Globus pallidus (tissue), 1 donor: ENCODE results near the gene KRT38.
"Not testable (repeated sequence)": the region's sequence is repeated elsewhere in the genome, so short reads cannot be mapped to it uniquely, and the experiment has no call there.

Source experiments
- DNase-seq: peaks from one replicate; pipeline ENCODE4 v3.0.0-alpha.2; 2015; ENCODE audit warnings: low spot score

KRT38 gene

DNA sequence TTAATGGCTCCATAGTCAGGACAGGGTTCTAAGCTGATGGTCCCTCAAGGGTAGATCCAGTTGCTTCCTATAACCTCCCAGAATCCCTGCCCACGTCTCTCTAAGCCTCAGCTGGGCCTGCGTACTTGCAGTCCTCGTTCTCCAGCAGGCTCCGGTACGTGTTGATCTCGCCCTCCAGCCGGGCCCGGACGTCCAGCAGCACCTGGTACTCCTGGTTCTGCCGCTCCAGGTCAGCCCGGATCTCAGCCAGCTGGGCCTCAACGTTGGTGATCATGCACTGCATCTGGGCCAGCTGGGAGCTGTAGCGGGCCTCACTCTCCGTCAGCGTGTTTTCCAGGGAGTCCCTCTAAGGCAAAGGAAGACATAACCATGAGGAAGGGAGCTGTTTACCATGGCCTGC, 21.9 kb upstream of the KRT38 start:
- no peak for DNase-seq

DNA sequence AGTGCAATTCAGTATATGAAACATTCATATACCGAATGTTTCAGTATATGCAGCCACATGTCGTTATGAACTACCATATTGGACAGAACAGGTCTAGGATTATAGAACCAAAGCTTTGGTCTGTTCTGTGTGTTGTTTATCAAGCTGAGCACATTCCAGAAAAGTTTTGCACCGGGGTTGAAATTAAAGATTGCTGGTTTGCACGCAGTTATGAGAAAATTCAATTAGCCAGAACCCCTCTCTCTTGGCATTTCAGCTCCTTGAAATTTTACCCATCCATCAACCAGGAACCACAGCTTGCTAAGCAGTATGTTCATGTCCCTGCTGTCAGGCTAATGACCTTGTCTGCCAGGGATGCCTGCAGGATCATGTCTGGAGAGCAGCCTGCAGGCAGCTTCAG, 16.9 kb upstream of the KRT38 start:
- no peak for DNase-seq

DNA sequence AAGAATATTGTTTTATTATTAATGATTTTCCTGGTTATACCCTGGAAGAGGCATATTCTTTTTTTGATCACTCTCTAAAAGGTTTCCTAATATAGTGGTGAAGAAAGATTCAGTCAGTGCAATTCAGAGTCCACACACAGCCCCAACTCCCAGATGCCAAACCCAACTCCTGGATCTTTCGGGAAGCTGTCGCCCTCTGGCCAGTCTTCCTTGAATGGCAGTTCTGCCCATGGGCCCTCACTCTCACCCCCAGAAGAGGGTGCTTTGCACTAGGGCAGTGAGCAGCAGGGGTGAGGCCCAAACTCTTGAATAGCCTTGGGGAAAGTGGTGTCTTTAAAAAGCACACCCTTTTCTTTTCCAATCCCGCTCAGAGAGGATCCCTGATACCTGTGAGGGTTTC, 15.4 kb upstream of the KRT38 start:
- no peak for DNase-seq

DNA sequence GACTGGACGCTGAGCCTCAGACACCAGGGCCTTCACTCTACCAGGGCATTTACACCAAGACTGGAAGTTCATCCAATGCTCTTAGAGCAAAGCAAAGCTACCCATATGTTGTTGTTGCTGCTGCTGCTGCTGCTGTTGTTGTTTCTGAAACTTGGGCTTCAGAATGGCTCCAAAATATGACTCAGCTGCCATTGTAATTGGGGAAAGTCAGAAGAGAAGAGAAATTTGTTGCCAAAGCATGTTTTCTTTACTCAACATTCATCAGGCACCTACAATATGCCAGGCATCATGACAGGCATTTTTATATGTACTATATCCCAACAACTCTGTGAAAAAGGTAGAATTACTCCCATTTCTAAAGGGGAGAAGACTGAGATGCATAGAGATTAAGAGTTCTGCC, 14.5 kb upstream of the KRT38 start:
- no peak for DNase-seq

DNA sequence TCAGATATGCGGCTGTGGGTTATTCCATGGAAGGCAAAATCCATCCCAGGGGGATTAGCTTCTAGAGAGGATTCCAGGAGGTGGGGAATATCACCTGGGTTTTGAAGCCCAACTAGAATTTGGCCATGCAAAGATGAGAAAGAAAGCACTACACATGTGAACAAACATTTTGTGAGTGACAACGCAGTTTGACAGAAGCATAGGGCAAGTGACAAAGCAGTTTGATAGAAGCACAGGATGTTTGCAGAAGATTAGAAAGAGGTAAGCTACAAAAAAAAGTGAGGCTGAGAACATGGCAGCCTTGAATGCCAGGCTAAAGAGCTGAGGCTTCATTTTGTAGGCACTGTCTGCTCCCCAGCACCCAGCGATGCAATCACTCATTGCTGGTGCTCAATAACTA, 12.3 kb upstream of the KRT38 start:
- DNase-seq = no peak

DNA sequence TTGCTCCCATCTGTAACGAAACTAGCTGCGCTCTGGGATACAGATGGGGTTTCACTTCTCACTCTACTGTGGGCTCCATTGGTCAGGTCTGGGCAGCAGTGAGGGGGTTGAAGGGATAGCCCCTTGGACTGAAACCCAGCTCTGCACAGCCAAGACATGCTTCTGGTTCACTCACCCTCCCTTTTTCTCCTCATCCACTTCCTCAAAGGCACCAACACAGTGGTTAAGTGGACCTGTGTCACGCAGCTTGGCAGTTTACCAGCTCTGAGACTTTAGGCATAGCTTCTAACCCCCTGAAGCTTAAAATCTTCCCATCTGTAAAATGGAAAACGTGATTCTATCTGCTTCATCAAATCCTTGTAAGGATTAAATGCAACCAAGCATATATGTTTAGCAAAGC, 11.5 kb upstream of the KRT38 start:
- DNase-seq = no peak

DNA sequence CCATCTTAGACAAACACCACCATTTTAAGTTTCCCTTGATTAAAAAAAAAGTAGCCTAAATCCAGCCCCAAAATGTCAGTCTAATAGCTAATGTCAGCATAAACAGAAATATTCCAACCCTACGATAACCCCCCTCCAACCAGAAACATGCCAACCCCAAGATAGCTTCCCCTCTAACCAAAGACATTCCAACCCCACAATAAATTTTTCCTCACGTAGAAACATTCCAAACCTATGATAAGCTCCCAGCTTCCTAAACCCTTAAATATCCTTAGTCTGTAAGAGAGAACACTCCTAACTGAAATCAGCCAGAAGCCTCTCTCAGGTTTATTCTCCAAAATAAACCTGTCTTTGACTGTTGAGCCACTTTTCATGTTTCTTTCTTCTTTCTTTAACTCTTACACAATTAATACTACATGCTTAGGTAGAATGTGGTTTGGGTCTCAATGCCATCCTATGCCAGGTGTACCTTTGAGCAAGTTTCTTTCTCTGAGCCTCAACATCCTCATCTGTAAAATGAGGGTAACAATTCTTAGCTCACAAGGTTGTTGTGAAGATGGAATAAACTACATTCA, 10.5 kb upstream of the KRT38 start:
- no peak for DNase-seq

DNA sequence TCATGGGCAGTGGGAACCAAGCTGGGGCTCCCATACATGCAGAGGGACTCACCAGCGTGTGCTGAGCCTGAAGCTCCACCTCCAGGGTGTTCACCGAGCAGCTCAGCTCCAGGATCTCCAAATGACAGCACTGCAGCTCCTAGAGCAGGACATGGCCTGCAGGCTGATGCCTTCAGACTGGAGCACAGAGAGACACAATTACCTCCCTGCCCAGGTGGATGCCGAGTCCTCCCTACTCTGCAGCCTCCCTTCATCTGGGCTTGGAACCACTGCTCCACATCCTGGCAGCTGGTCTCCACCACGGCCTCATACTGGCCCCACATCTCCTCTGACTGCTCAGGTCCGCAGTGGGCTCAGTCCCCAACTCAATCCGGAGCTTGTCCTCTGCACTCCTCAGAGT, 8.2 kb upstream of the KRT38 start:
- DNase-seq = no peak

DNA sequence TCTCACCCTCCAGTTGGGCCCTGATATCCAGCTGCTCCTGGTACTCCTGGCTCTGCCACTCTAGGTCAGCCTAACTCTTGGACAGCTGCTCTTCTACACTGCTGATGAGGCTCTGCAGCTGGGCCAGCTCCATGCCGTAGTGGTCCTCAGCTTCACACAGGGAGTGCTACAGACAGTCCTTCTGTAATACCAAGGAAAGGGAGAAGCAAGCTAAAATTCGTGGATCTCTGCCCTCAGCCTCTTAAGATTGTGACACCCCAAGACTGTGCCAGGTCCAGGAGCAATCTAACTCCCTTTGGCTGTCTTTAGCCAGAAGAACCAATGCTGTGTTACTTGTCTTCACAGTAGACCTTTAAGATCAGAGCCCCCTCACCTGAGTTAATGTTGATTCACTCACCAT, 7.7 kb upstream of the KRT38 start:
- DNase-seq = no peak

DNA sequence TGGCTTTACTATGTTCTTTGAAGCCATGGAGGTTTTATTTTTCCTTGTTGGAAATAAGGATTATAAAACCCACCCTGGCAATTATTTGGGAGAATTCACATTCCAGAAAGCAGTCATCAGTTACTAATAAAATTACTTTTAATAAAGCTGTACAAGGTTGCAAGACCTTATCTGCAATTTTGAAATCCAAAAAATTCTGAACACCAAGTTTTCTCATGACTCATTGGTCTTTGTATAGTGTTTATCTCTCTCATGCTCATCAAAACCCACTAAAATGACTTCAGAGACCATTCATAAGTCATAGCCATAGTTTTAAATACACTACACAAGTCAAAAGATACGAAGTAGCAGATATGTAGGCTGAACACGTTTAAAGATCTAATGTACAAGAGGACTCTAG, 6.0 kb upstream of the KRT38 start:
- no peak for DNase-seq

DNA sequence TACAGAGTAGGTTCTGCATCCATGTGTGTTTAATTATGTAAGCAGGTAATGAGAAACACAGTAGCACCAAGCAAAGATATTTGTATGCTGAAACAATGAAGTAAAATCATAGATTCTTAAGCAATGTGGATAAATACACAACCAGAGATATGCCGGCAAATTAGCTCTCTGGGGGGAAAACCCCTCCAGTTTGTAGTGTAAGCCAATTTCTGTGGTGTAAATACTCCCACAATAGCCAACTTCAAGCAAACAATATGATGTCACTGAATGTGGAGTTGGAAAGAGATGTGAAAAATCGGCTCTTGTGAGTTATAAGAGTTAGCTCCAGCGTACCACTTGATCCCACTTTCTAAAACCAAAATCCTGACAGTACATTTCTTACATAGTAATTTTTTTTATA, 3.9 kb upstream of the KRT38 start:
- no peak for DNase-seq

DNA sequence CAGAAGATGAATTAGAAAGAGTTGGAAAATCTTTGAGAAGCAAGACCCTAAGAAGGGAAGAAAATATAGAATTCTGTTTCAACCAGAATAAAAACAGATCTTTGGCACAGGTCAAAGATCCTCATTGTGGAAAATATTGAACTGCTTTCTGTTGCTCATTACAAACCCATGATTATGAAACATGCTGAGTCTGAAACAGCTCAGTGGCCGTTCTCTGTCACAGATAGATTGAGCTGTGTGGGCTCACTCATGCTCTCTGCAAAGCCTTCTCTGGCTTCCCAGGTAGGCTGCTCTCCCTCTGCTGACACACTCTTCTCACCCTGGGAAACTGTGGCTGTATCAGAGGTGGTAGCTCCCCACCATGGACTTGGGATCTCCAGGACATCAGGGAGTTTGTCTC, 3.4 kb upstream of the KRT38 start:
- no peak for DNase-seq

DNA sequence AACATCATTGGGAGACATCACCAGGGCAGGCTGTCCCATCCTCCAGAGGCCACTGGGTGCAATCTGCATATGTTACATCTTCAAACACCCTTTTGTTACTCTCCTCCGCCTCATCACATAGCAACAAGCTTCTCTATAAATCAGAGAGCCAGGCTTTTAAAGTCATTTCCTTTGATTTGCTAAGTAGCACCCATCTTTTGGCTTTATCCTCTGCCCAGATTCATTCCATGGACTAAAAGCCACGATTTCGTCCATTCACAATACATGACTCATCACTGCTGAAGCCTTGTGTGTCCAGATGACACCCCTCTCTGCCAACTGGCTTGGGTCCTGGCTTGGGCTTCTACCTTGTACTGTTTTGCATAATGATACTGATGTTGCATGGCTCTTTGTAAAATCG, 2.0 kb upstream of the KRT38 start:
- no peak for DNase-seq

DNA sequence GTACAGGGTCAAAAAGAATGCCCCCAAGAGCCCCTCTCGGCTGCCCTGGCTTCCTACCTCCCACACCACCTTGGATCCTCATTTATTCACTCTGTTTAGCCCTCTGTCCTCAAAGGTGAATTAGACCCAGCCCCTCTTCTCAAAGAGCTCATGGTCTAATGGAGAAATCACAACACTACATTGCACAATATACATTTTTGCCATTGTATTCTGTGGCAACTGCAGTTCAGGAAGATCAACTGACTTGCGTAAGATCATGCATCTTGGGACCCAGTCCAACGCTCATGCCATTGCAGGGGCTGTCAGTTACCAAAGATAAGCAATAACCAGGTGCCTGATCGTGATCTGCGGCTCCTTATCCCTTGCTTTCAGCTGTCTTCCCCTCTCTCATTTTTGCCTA, 1.4 kb downstream of the KRT38 start:
- no peak for DNase-seq

DNA sequence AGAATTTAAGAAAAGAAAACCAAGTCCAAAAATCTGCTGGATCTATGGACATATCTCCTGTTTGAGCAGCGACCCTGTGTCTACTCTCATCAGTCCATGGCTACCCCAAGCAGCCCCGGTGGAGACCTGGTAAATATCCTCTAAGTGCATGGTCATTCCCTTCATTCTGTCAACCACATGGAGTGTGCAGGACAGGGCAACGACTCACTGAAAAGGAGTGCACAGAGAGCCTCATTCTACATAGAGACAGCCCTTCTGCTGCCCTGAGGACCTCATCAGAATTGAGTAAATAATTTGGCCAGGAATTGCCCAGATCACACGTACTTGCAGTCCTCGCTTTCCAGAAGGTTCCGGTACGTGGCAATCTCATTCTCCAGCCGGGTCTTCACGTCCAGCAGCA, 3.0 kb downstream of the KRT38 start:
- no peak for DNase-seq

DNA sequence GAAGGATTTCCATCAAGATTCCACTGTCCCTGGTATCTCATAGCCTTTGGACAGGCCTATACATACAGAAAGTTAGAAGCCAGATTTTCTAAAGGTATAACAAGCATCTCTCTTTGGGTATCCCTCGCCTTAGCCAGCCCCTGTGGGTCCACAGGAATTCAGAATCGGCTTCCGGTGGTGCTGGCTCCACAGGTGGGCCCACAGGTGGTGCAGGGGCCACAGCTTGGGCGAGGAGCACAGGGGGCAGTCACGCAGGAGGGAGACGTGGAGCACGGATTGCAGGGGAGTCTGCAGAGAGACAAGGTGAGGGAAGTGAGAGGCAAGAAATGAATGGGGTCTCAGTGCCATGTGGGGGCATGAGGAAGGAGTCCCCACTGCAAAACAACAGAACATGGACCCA, 3.5 kb downstream of the KRT38 start:
- no peak for DNase-seq

DNA sequence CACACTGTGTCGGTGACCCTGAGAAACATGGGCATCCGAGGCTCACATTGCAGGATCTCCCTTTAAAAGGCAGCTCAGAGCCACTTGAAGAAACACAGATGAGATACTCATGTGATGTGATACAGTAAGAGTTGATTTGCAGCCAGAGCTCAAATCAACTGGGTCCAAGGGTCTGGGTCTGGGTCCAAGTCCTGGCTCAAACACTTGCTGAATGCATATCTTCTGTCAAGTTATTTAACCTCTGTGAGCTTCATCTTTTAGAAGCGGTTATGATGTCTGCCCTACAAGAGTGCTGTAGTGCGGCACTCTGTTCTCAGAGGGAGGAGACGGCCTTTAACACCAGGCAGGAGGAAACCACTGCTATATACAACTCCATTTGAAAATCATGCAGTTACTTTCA, 6.4 kb downstream of the KRT38 start:
- no peak for DNase-seq

DNA sequence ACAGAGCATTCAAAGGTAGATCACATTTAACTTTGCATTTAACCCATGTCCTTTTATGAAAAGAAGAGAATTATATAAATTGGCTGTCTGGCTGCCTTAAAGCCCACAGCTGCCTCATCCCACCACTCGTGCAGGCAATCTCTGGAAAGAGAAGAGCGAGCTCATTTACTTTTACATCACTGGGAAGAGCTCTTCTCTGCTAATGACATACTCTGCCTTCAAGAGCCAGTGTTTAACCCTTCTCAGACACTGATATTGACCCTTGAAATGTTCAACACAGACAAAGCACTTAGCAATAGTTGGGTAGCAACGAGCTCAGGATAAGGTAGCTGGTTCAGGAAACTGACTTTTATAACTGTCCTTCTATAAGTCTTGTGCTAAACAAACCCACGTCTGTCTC, 6.8 kb downstream of the KRT38 start:
- DNase-seq = no peak

DNA sequence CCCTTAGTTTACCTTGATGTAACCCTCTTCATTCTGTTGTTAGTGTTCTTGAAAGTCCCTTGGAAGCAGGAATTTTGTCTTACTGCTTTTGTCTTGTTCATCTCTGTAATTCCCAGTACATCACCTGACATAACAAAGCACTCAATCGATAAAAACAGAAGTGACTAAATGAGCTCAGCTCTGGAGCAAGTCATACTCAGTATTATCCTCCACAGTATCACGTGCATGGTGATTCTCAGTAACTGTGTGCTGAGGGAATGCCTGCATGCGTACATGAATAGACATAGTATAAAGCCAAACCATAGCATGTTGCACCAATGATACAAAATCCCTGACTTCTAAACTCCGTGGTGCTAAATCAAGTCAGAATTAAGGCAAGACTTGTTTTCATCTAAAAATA, 7.2 kb downstream of the KRT38 start:
- no peak for DNase-seq

DNA sequence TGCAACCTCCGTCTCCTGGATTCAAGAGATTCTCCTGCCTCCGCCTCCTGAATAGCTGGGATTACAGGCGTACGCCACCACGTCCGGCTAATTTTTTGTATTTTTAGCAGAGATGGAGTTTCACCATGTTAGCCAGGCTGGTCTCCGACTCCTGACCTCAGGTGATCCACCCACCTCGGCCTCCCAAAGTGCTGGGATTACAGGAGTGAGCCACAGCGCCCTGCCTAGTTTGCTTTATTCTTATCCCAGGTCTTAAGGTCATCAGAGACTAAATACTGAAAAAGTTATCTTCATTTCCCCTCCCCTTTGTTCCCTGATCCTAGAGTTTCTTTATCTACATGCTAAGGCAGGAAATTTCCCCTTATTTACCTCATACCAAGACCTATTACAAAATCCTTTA, 10.4 kb downstream of the KRT38 start:
- not testable (repeated sequence) for DNase-seq

DNA sequence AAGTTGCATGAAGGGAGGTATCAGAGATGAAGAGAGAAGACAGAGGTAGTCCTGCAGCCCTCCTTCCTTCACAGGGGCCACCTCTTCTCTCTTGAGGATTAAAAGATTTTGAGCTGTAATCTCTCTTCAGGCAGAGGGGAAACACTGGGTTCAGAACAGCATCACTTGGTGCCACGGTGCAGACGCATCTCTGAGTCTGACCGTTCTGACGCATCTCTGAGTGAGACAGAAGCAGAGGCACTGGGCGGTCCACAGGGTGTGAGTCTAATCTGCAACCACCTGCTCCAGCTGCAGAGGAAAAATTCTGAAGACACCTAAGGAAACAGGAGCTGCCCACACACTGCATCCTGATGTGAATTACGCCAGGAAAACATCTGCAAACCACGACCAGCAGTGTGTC, 11.1 kb downstream of the KRT38 start:
- DNase-seq = no peak

DNA sequence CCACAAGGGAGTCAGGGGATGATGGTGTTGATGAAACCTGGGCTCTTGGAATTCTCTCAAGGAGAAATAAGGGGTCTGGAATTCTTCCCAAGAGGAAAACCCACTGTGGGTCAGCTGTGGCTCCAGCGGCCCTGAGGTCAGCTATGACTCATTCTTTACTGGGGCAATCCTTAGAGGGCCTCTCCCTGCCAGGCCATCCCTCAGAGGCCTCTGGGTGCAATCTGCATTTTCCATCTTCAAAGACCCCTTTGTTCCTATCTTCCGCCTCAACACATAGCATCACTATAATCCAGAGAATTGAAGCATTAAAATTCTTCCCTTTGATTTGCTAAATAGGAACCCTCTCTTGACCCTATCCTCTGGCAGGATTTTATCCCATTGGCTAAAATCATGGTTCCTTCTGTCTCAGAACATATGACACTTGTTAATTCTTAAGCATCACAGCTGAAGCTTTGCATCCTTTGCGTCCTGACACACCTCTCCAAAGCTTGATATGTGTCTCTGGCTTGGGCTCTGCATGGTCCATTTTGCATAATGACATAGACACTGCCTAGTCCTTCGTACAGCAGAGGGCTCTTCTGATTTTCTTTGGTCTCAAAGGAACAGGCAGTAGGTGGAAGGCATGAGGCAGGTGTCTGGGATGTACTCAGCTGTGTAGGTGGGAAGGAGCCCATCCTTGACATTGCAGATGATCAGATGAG, 12.0 kb downstream of the KRT38 start:
- no peak for DNase-seq

DNA sequence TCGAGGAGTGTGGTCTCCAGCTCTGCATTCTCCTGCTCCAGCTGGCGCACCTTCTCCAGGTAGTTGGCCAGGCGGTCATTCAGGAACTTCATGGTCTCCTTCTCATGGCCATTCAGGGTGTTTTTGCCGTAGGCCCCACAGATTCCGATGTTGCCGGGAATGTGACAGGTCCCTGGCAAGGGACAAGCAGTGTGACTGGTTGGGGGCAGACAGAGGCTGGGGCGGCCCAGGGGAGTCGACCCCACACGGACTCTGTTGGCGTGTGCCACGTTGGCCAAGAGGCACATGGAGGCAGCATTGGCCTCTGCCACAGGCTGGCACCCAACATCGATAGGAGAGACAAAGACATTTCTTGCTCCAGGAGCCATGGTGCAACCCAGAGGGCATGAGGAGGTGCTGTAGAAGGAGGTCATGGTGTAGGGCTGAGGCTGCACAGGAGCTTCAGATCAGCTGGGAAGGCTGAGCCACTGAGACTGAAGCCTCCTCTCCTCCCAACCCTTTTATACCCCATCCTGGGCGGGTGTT, 16.6 kb downstream of the KRT38 start, which contains the start of gene KRT37:
Gene KRT37 (minus strand): TSS at position 475 of the 525 bp plus-strand sequence. CDS start 62 bp downstream, at position 413.
- DNase-seq = no peak

DNA sequence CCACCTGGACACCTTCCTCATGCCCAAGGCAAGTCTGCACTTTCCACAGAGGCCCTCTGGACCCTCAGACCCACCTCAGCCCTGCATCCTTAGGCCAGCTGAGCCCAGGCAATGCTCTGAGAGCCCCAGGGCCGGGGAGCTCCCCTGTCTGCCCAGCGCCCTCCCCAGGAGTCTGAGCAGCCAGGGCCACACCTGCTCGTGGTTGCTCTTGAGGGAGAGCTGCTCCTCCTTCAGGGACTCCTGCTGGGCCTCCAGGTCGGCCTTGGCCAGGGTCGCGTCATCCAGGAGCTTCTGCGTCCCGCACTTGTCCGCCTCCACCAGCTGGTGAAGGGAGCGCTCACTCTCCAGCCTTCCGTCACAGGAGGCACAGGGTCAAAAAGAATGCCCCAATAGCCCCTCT, 18.2 kb downstream of the KRT38 start:
- not testable (repeated sequence) for DNase-seq
